CD14-positive monocyte (primary cell): ENCODE data around the gene ABI3. TPM values are rescaled to one million over a fixed set of nuclear protein-coding genes. Genes with fewer than 3 reads are reported as not detected.
A peak's percentile ranks its signal among the peaks of the same experiment; 100 is the strongest.

Experiments
- DNase-seq, 3 donors: peaks; one replicate each; pipeline ENCODE4 v3.0.0-alpha.2; 2011 to 2022
- H2AFZ ChIP-seq: 2 replicates; pipeline ENCODE4 v1.6.0; 2012; ENCODE audit warnings: mild to moderate bottlenecking, low read depth, low read length, inconsistent platforms; ENCODE audit not compliant: insufficient read depth, poor library complexity, severe bottlenecking
- H3K27ac ChIP-seq, 2 donors: 1 replicate in 1 of 2; 2 replicates in 1 of 2; pipeline ENCODE4 v1.5.1; 2012 to 2013; ENCODE audit warnings: low read length in 2 of 2, control low read depth in 1 of 2, inconsistent platforms in 1 of 2, low read depth in 1 of 2, mild to moderate bottlenecking in 1 of 2
- H3K27me3 ChIP-seq, 2 donors: one replicate each; pipeline versions ENCODE4 v1.6.0 to v1.6.1; 2011 to 2013; ENCODE audit warnings: low read length in 2 of 2; ENCODE audit not compliant: control insufficient read depth in 2 of 2, insufficient read depth in 2 of 2
- H3K36me3 ChIP-seq, 2 donors: replicated peaks in 1 of 2; 1 replicate in 1 of 2; 2 replicates in 1 of 2; pipeline versions ENCODE4 v1.5.1 to v1.6.1; 2012 to 2013; ENCODE audit warnings: low read length in 2 of 2, control low read depth in 1 of 2, inconsistent platforms in 1 of 2, mild to moderate bottlenecking in 1 of 2; ENCODE audit not compliant: insufficient read depth in 2 of 2, control insufficient read depth in 1 of 2
- H3K4me1 ChIP-seq, 2 donors: 1 replicate in 1 of 2; 2 replicates in 1 of 2; pipeline versions ENCODE4 v1.5.1 to v1.6.1; 2012 to 2013; ENCODE audit warnings: low read length in 2 of 2, control low read depth in 1 of 2, inconsistent platforms in 1 of 2, mild to moderate bottlenecking in 1 of 2, moderate library complexity in 1 of 2; ENCODE audit not compliant: insufficient read depth in 2 of 2, control insufficient read depth in 1 of 2
- H3K4me2 ChIP-seq: replicated peaks from 2 replicates; pipeline ENCODE3; 2012; ENCODE audit warnings: low read length, moderate library complexity, mild to moderate bottlenecking; ENCODE audit not compliant: poor library complexity, severe bottlenecking; ENCODE audit errors: extremely low read depth
- H3K4me3 ChIP-seq, 3 experiments: fragments of 200-600 bp in 1 of 3; sonication (generic) in 1 of 3; replicated peaks in 1 of 3; 1 replicate in 2 of 3; 2 replicates in 1 of 3; pipeline ENCODE4 v1.5.1; 2011 to 2013; ENCODE audit warnings: low read length in 3 of 3, mild to moderate bottlenecking in 3 of 3, control low read depth in 2 of 3, low read depth in 2 of 3, inconsistent platforms in 1 of 3, moderate library complexity in 1 of 3
- H3K79me2 ChIP-seq: 2 replicates; pipeline ENCODE4 v1.6.0; 2012; ENCODE audit warnings: mild to moderate bottlenecking, control low read depth, inconsistent platforms, low read length, moderate library complexity; ENCODE audit not compliant: insufficient read depth
- H3K9ac ChIP-seq: 2 replicates; pipeline ENCODE4 v1.6.0; 2017; ENCODE audit warnings: low read length, mild to moderate bottlenecking; ENCODE audit not compliant: insufficient read depth, poor library complexity, severe bottlenecking
- H3K9me3 ChIP-seq, 2 donors: replicated peaks in 1 of 2; 1 replicate in 1 of 2; 2 replicates in 1 of 2; pipeline versions ENCODE4 v1.5.1 to v1.6.1; 2012 to 2013; ENCODE audit warnings: low read length in 2 of 2, control low read depth in 1 of 2; ENCODE audit not compliant: control insufficient read depth in 1 of 2, insufficient read depth in 1 of 2
- H4K20me1 ChIP-seq: 2 replicates; pipeline ENCODE4 v1.6.0; 2012; ENCODE audit warnings: mild to moderate bottlenecking, low read length, control low read depth, moderate library complexity; ENCODE audit not compliant: insufficient read depth
- H3K27ac Mint-ChIP-seq, 7 donors: one replicate each; pipeline ENCODE4 v1.8.0; 2020; ENCODE audit warnings: mild to moderate bottlenecking in 7 of 7, mixed read lengths in 7 of 7, moderate library complexity in 6 of 7, inconsistent platforms in 2 of 7
- H3K27me3 Mint-ChIP-seq, 3 donors: one replicate each; pipeline ENCODE4 v1.8.0; 2021 to 2022; ENCODE audit warnings: low read depth in 3 of 3, mild to moderate bottlenecking in 3 of 3, mixed read lengths in 3 of 3, moderate library complexity in 3 of 3, inconsistent platforms in 1 of 3
- H3K36me3 Mint-ChIP-seq, 2 donors: one replicate each; pipeline ENCODE4 v1.8.0; 2020; ENCODE audit warnings: mixed read lengths in 2 of 2, inconsistent platforms in 1 of 2, mild to moderate bottlenecking in 1 of 2
- H3K4me1 Mint-ChIP-seq: one replicate; pipeline ENCODE4 v1.8.0; 2020; ENCODE audit warnings: mild to moderate bottlenecking, mixed read lengths
- H3K4me3 Mint-ChIP-seq, 2 donors: one replicate each; pipeline ENCODE4 v1.8.0; 2020; ENCODE audit warnings: mild to moderate bottlenecking in 2 of 2, mixed read lengths in 2 of 2, moderate library complexity in 1 of 2
- H3K9me3 Mint-ChIP-seq, 7 donors: one replicate each; pipeline ENCODE4 v1.8.0; 2020 to 2022; ENCODE audit warnings: mixed read lengths in 7 of 7, mild to moderate bottlenecking in 6 of 7, moderate library complexity in 6 of 7, inconsistent platforms in 2 of 7
- WGBS: methylation state at CpG from one replicate; pipeline ENCODE4 v1.1.5; 2013; ENCODE audit warnings: missing lambda C conversion rate; ENCODE audit not compliant: insufficient coverage; 5-methylcytosine and 5-hydroxymethylcytosine counted together
- intact Hi-C, 2 donors: fragments of 100-400 bp; cut with micrococcal nuclease; formaldehyde crosslinking; loops; one replicate each; pipeline versions ENCODE4 v1.15.0 to v1.15.1; 2023
- polyA plus RNA-seq, 3 donors: library from polyadenylated mRNA; depleted of rRNA in 1 of 3; unstranded in 2 of 3; stranded (reverse) in 1 of 3; fragments of 300-500 nt in 2 of 3; fragments of >200 nt in 1 of 3; fragmentation: Illumina TruSeq in 2 of 3; gene quantifications; 1 replicate in 2 of 3; 2 replicates in 1 of 3; pipeline ENCODE4 v1.2.3, GENCODE V29; 2012 to 2021
- TF ChIP-seq, protein P1 (sequence below): fragments of 200-600 bp; IDR thresholded peaks from one replicate; pipeline ENCODE4 v1.8.0; 2022; ENCODE audit warnings: antibody characterized with exemption, mild to moderate bottlenecking

Gene ABI3
- polyA plus RNA-seq, 3 donors, result 43.2 to 90.6 (median 73.2) TPM

DNA sequence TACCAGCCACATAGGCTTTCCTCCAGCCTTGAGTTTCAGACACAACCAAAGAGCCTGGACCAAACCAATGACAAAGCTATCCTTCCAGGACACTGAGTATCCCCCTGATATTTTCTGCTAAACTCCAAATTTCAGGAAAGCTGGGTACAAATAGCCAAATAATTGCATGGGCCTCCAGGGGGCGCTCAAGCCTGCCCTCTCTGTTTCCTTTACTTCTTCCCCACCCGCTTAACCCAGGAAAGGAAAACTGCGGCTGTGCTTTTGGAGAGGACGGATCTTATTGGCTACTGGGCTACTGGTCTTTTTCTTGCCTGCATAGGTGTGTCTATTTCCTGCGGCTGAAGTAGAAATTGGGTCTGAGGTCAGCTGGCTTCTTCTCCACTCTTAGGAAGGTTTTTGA, 30.2 kb upstream of the ABI3 start:
- H3K4me3 ChIP-seq, result no peak overlapping the region
- TF ChIP-seq, protein P1, sequence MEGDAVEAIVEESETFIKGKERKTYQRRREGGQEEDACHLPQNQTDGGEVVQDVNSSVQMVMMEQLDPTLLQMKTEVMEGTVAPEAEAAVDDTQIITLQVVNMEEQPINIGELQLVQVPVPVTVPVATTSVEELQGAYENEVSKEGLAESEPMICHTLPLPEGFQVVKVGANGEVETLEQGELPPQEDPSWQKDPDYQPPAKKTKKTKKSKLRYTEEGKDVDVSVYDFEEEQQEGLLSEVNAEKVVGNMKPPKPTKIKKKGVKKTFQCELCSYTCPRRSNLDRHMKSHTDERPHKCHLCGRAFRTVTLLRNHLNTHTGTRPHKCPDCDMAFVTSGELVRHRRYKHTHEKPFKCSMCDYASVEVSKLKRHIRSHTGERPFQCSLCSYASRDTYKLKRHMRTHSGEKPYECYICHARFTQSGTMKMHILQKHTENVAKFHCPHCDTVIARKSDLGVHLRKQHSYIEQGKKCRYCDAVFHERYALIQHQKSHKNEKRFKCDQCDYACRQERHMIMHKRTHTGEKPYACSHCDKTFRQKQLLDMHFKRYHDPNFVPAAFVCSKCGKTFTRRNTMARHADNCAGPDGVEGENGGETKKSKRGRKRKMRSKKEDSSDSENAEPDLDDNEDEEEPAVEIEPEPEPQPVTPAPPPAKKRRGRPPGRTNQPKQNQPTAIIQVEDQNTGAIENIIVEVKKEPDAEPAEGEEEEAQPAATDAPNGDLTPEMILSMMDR, result peak; percentile 91
- Mint-ChIP-seq H3K27ac (peak overlapping the region in 1 of 7 donors; percentile 66), H3K27me3 (peaks cover 10 to 11% (median 10%) of the 10 kb centered on the region in 3 donors), H3K4me1 (peaks cover 2% of the 10 kb centered on the region), H3K4me3 (no peak overlapping the region), H3K36me3 (peaks cover 2 to 10% of the 10 kb centered on the region in 2 donors), H3K9me3 (peaks cover 29 to 57% (median 50%) of the 10 kb centered on the region in 7 donors)
- peaks cover 48 to 52% of the 10 kb centered on the region in 2 donors for H3K9me3 ChIP-seq
- no peak overlapping the region for H3K27ac ChIP-seq
- no peaks in the 10 kb centered on the region for H3K79me2 ChIP-seq
- H3K4me2 ChIP-seq, result no peak overlapping the region
- DNase-seq, result peak; percentile 56 to 78 (median 74)
- WGBS, result no CpG with 5 or more reads among the region's 5 CpGs
- peaks cover 0 to 3% of the 10 kb centered on the region in 2 donors for H3K4me1 ChIP-seq
- H3K36me3 ChIP-seq, result no peaks in the 10 kb centered on the region
- no peaks in the 10 kb centered on the region for H4K20me1 ChIP-seq
- no peaks in the 10 kb centered on the region for H3K27me3 ChIP-seq
- no peak overlapping the region for H2AFZ ChIP-seq
- H3K9ac ChIP-seq, result no peak overlapping the region
- intact Hi-C loops, result loop anchor here (1.0 to 10.0 kb wide), 5 partner anchors 46 to 212 kb away; no protein-coding TSS in a partner anchor

DNA sequence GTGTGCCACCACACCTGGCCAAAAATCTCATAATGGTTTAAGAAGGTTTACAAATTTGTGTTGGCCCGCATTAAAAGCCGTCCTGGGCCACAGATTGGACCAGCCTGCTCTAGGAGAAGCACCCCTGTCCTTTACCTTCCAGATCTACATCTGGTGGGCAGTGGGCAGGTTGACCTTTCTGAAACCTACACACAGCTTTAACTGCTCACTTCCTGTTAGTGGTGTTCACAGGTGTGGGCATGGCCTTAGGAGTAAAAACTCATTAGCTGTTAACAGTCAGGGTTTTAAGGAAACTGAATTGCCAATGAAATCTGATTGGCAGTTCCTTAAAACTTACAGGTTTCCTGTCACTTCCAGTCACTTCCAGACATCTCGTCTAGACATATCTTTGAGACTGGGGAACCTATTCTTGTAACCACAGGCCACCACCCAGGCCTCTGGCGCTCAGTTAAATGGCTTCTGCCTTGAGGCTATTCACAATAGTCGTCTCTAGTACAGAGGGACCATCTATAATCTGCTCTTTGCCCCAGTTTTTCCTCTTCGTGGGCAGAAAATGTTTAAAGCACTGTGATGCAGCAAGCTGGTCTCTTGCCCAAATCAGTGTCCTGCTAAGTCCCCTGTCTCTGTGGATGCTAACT, 29.4 kb upstream of the ABI3 start:
- Mint-ChIP-seq H3K4me1 (peaks cover 2% of the 10 kb centered on the region), H3K36me3 (peaks cover 0 to 7% of the 10 kb centered on the region in 2 donors), H3K27ac (no peak overlapping the region), H3K27me3 (peaks cover 7 to 11% (median 10%) of the 10 kb centered on the region in 3 donors), H3K4me3 (no peak overlapping the region), H3K9me3 (peaks cover 29 to 57% (median 50%) of the 10 kb centered on the region in 7 donors)
- peaks cover 0 to 3% of the 10 kb centered on the region in 2 donors for H3K4me1 ChIP-seq
- DNase-seq, result peak in 1 of 3 donors; percentile 38
- H4K20me1 ChIP-seq, result no peaks in the 10 kb centered on the region
- 64% methylated on average over 4 of the region's 6 CpGs for WGBS
- H3K9me3 ChIP-seq, result peaks cover 48 to 52% of the 10 kb centered on the region in 2 donors
- intact Hi-C loops, result loop anchor here (1.0 to 10.0 kb wide), 5 partner anchors 46 to 211 kb away; no protein-coding TSS in a partner anchor
- TF ChIP-seq, protein P1, result no peak
- H3K4me2 ChIP-seq, result no peak overlapping the region
- H3K27me3 ChIP-seq, result no peaks in the 10 kb centered on the region
- H3K79me2 ChIP-seq, result no peaks in the 10 kb centered on the region
- no peak overlapping the region for H3K4me3 ChIP-seq
- no peak overlapping the region for H3K9ac ChIP-seq
- no peaks in the 10 kb centered on the region for H3K36me3 ChIP-seq
- H2AFZ ChIP-seq, result no peak overlapping the region
- H3K27ac ChIP-seq, result no peak overlapping the region
